ENCODE measurements around the gene TACC3.
A peak's percentile ranks its signal among the peaks of the same experiment; 100 is the strongest.

The TACC3 gene

DNA sequence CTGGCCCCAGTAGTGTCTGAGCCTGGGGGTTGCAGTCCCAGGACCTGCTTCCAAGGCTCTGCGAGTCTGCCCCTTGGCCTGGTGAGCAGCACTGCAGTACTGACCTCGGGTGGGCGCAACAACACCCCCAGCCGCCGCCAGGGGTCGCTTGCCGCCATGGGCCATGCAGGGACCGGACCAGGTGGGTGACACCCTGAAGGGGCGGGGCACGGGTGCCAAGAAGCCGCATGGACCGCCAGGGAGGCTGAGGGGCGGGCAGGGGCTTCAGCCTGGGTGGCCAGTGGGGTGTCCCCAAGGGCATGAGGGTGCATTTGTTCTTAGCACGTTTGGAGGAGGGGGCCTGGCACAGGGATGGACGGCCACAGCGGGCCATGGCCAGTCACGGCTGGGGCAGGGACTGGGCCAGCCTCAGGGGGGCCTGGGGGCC lies 25.0 kb downstream of the TACC3 start:
- Histone ChIP-seq H3K4me1 (ENCODE audit: control insufficient read depth in 1 of 2, insufficient read depth in 1 of 2, low read depth in 1 of 2, low read length in 1 of 2) (no peaks in the 10 kb centered on the region), H3K36me3 (peaks cover 46% of the 10 kb centered on the region), H3K27ac (no peak overlapping the region), H3K9me3 (no peaks in the 10 kb centered on the region), H3K27me3 (peaks cover 11% of the 10 kb centered on the region), H3K4me3 (ENCODE audit: low read depth in 1 of 2, low read length in 1 of 2) (no peak overlapping the region)
- peak; percentile 49 for TF ChIP-seq CTCF (IDR thresholded peaks at IDR 0.05)

DNA sequence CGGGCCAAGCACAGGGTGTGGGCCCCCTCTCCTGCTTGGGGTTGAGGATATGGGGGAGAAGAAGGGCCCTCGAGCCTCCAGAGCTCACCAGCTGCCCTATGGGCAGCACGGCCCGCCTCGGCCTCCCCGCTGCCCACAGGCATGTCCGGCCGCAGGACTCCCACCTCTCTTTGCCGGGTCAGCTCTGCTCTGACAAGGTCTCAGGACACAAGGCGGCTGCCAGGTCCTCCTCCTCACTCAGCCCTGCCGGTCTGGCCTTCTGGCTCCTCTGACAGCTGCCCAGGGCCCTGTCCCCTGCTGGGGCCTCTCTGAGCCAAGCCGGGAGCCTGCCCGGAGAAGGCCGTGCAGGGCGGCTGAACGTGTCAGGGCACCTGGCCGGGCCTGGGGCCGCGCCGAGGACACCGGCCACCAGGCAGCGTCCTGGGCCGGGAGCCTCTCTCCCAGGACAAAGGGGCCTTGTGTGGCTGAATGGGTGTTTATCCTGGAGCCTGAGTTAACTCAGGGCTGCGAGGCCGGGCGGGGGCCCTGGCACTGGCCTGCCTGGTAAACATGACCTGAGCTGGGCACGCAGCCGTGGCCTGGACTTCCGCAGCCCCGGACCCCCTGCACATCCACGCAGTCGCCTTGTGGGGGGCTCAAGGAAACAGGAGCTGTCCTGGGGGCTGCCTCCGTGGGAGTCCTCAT lies 25.7 kb downstream of the TACC3 start:
- TF ChIP-seq CTCF (IDR thresholded peaks at IDR 0.05): no peak
- Histone ChIP-seq H3K27me3 (peaks cover 11% of the 10 kb centered on the region), H3K27ac (no peak overlapping the region), H3K4me3 (ENCODE audit: low read depth in 1 of 2, low read length in 1 of 2) (no peak overlapping the region), H3K4me1 (ENCODE audit: control insufficient read depth in 1 of 2, insufficient read depth in 1 of 2, low read depth in 1 of 2, low read length in 1 of 2) (no peaks in the 10 kb centered on the region), H3K36me3 (peaks cover 38% of the 10 kb centered on the region), H3K9me3 (no peaks in the 10 kb centered on the region)

DNA sequence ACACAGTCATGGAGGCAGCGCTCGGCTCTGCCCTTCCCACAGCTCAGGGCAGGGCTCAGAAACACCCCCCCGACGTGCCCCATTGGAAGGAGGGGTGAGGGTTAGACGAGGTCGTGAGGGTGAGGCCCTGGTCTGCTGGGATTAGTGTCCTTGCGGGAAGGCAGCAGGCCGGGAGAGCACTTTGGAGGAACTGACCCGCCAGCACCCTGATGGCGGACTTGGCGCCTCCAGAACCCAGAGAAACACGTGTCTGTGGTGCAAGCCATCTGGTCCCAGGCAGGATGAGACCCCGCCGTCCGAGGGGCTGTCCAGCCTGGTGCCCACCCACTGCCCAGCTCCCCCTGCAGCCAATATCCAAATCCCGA lies 26.3 kb downstream of the TACC3 start:
- TF ChIP-seq CTCF (IDR thresholded peaks at IDR 0.05): no peak
- Histone ChIP-seq H3K27ac (no peak overlapping the region), H3K9me3 (no peaks in the 10 kb centered on the region), H3K27me3 (peaks cover 16% of the 10 kb centered on the region), H3K4me3 (ENCODE audit: low read depth in 1 of 2, low read length in 1 of 2) (no peak overlapping the region), H3K4me1 (ENCODE audit: control insufficient read depth in 1 of 2, insufficient read depth in 1 of 2, low read depth in 1 of 2, low read length in 1 of 2) (peaks cover 0 to 5% of the 10 kb centered on the region in 2 experiments), H3K36me3 (peaks cover 33% of the 10 kb centered on the region)

GRCh38 chr4:1748465-1748995 lies 27.2 kb downstream of the TACC3 start:
- Histone ChIP-seq H3K27ac (no peak overlapping the region), H3K4me1 (ENCODE audit: control insufficient read depth in 1 of 2, insufficient read depth in 1 of 2, low read depth in 1 of 2, low read length in 1 of 2) (peaks cover 0 to 12% of the 10 kb centered on the region in 2 experiments), H3K27me3 (peaks cover 18% of the 10 kb centered on the region), H3K9me3 (no peaks in the 10 kb centered on the region), H3K36me3 (peaks cover 24% of the 10 kb centered on the region), H3K4me3 (ENCODE audit: low read depth in 1 of 2, low read length in 1 of 2) (no peak overlapping the region)
- peak; percentile 42 for TF ChIP-seq CTCF (IDR thresholded peaks at IDR 0.05)

DNA sequence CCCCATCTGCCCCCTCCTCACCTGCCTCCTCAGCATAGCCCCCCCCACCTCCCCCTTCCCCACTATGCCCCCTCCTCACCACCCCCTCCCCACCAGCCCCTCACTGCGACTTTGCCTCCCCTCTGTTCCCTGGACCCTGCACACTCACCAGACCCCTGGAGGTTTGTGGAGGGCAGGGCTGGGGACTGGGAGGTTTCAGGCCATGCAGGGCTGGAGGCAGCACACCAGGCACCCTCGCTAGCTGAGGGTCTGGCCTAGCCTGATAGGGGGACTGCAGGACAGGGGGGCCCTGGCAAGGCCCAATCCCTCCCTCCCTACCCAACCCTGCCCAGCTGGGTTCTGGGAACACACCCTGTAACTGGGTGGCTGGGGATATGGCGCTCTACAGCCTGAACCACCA lies 28.0 kb downstream of the TACC3 start:
- TF ChIP-seq CTCF (IDR thresholded peaks at IDR 0.05): no peak
- Histone ChIP-seq H3K27ac (no peak overlapping the region), H3K4me1 (ENCODE audit: control insufficient read depth in 1 of 2, insufficient read depth in 1 of 2, low read depth in 1 of 2, low read length in 1 of 2) (peaks cover 0 to 12% of the 10 kb centered on the region in 2 experiments), H3K36me3 (peaks cover 15% of the 10 kb centered on the region), H3K9me3 (no peaks in the 10 kb centered on the region), H3K4me3 (ENCODE audit: low read depth in 1 of 2, low read length in 1 of 2) (no peak overlapping the region), H3K27me3 (peaks cover 18% of the 10 kb centered on the region)

Measured in neutrophil (primary cell).